Liver (tissue), 9 donors: ENCODE measurements around the gene UTS2R. TPM values are rescaled to one million over a fixed set of nuclear protein-coding genes. Genes with fewer than 3 reads are reported as not detected.

Experiments used
- DNase-seq: peaks from one replicate; pipeline ENCODE4 v3.0.0-alpha.2; 2017; ENCODE audit warnings: low spot score
- H3K27ac ChIP-seq, 2 donors: one replicate each; pipeline ENCODE4 v1.7.0; 2013; ENCODE audit warnings: inconsistent platforms in 2 of 2, low read length in 2 of 2, control low read depth in 1 of 2, low read depth in 1 of 2, mild to moderate bottlenecking in 1 of 2
- H3K27me3 ChIP-seq, 4 donors: one replicate each; pipeline versions ENCODE4 v1.6.1 to v1.7.0; 2013; ENCODE audit warnings: low read length in 3 of 4, inconsistent platforms in 1 of 4, mild to moderate bottlenecking in 1 of 4, moderate library complexity in 1 of 4; ENCODE audit not compliant: control insufficient read depth in 4 of 4, insufficient read depth in 4 of 4
- H3K36me3 ChIP-seq, 4 donors: one replicate each; pipeline versions ENCODE4 v1.6.1 to v1.7.0; 2013; ENCODE audit warnings: low read length in 3 of 4, mild to moderate bottlenecking in 3 of 4, low read depth in 1 of 4, moderate library complexity in 1 of 4; ENCODE audit not compliant: control insufficient read depth in 4 of 4, insufficient read depth in 3 of 4
- H3K4me1 ChIP-seq, 4 donors: one replicate each; pipeline versions ENCODE4 v1.6.1 to v1.7.0; 2013; ENCODE audit warnings: low read length in 3 of 4, mild to moderate bottlenecking in 3 of 4, moderate library complexity in 1 of 4; ENCODE audit not compliant: control insufficient read depth in 4 of 4, insufficient read depth in 4 of 4
- H3K4me3 ChIP-seq, 3 donors: one replicate each; pipeline versions ENCODE4 v1.6.1 to v1.7.0; 2013; ENCODE audit warnings: low read length in 3 of 3, control low read depth in 1 of 3, low read depth in 1 of 3, mild to moderate bottlenecking in 1 of 3
- H3K9ac ChIP-seq, 2 donors: one replicate each; pipeline ENCODE4 v1.7.0; 2013; ENCODE audit warnings: low read length in 2 of 2, mild to moderate bottlenecking in 2 of 2, moderate library complexity in 2 of 2, control low read depth in 1 of 2, low read depth in 1 of 2
- H3K9me3 ChIP-seq, 4 donors: one replicate each; pipeline versions ENCODE4 v1.6.1 to v1.7.0; 2013; ENCODE audit warnings: low read length in 3 of 4; ENCODE audit not compliant: control insufficient read depth in 4 of 4
- EGR1 ChIP-seq, 2 donors: IDR thresholded peaks; 2 replicates each; pipeline ENCODE4 v1.6.1; 2016 to 2018; ENCODE audit warnings: antibody characterized with exemption in 2 of 2, low read depth in 2 of 2
- FOXA1 ChIP-seq: IDR thresholded peaks from 2 replicates; pipeline ENCODE4 v1.6.1; 2016; ENCODE audit warnings: antibody characterized with exemption
- FOXA2 ChIP-seq: IDR thresholded peaks from 2 replicates; pipeline ENCODE4 v1.6.1; 2016; ENCODE audit warnings: antibody characterized with exemption
- GABPA ChIP-seq, 2 donors: IDR thresholded peaks in 1 of 2; conservative IDR thresholded peaks in 1 of 2; 2 replicates each; pipeline ENCODE4 v1.6.1; 2016; ENCODE audit warnings: antibody characterized with exemption in 2 of 2, mild to moderate bottlenecking in 1 of 2, moderate library complexity in 1 of 2
- HNF4A ChIP-seq, 2 donors: conservative IDR thresholded peaks; 2 replicates each; pipeline ENCODE4 v1.6.1; 2016; ENCODE audit warnings: antibody characterized with exemption in 2 of 2, mild to moderate bottlenecking in 2 of 2
- HNF4G ChIP-seq: IDR thresholded peaks from 2 replicates; pipeline ENCODE4 v1.6.1; 2016; ENCODE audit warnings: antibody characterized with exemption
- JUND ChIP-seq, 2 donors: IDR thresholded peaks; 2 replicates each; pipeline ENCODE4 v1.6.1; 2016; ENCODE audit warnings: antibody characterized with exemption in 2 of 2
- NR2F2 ChIP-seq: IDR thresholded peaks from 2 replicates; pipeline ENCODE4 v1.6.1; 2016; ENCODE audit warnings: antibody characterized with exemption
- RAD21 ChIP-seq, 2 donors: IDR thresholded peaks; 2 replicates each; pipeline ENCODE4 v1.6.1; 2016; ENCODE audit warnings: antibody characterized with exemption in 2 of 2, mild to moderate bottlenecking in 2 of 2
- RXRA ChIP-seq, 2 donors: IDR thresholded peaks; 2 replicates each; pipeline ENCODE4 v1.6.1; 2017 to 2018; ENCODE audit warnings: antibody characterized with exemption in 2 of 2, mild to moderate bottlenecking in 1 of 2
- YY1 ChIP-seq: IDR thresholded peaks from 2 replicates; pipeline ENCODE4 v1.6.1; 2016; ENCODE audit warnings: antibody characterized with exemption, mild to moderate bottlenecking
- WGBS: extraction: QIAGEN DNeasy Blood & Tissue Kit; methylation state at CpG from one replicate; pipeline ENCODE4 v1.1.7; 2013; 5-methylcytosine and 5-hydroxymethylcytosine counted together
- polyA plus RNA-seq, 2 donors: library from polyadenylated mRNA; stranded (reverse) in 1 of 2; unstranded in 1 of 2; fragments of 200-250 nt in 1 of 2; fragments of >200 nt in 1 of 2; fragmentation: Nextera tagmentation in 1 of 2; extraction: Ambion mirVana in 1 of 2; gene quantifications; one replicate each; pipeline versions ENCODE4 v1.2.1 to v1.2.3, GENCODE V29; 2013 to 2015
- total RNA-seq, 2 donors: library from RNA; depleted of rRNA; stranded (reverse); fragments of >200 nt; gene quantifications; one replicate each; pipeline ENCODE4 v1.2.3, GENCODE V29; 2014
- TF ChIP-seq, protein P1 (sequence below): fragments of 150-350 bp; IDR thresholded peaks from 2 replicates; pipeline ENCODE4 v1.5.1; 2017; ENCODE audit warnings: improper control_type of control experiment, low read depth, low read length; ENCODE audit not compliant: missing input control
- TF ChIP-seq, protein P2 (sequence below): IDR thresholded peaks from 2 replicates; pipeline ENCODE4 v1.6.1; 2016; ENCODE audit warnings: antibody characterized with exemption
- TF ChIP-seq, protein P3 (sequence below): IDR thresholded peaks from 2 replicates; pipeline ENCODE4 v1.6.1; 2016; ENCODE audit warnings: antibody characterized with exemption
- TF ChIP-seq, protein P4 (sequence below): IDR thresholded peaks from 2 replicates; pipeline ENCODE4 v1.6.1; 2016; ENCODE audit warnings: antibody characterized with exemption, mild to moderate bottlenecking
- donor health status: healthy.
- donor health status: healthy.
- donor health status: healthy.
- donor health status: healthy.
- donor health status: healthy.

UTS2R gene
- total and polyA plus RNA-seq, 4 donors = not detected

DNA sequence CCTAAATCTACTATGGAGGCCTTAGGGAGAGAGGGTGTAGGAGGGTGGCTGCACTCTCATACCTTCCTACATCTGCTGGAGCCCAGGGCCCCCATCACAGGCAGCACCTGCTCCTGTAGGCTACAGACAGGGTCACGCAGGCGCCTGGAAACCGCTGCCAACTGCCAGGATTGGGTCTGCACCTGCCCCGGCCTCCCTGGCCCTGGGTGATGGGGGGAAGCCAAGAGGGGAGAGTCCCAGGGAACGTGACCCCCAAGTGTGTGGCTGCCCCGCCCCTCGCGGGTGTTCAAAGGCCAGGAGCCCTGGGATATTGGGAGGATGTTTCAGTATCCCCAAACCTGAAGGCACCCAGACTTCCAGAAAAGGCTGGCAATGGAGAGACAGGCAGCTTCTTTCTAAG lies 18.1 kb upstream of the UTS2R start:
- no peak overlapping the region for H3K9ac ChIP-seq
- no peaks in the 10 kb centered on the region for H3K27me3 ChIP-seq
- H3K4me1 ChIP-seq = peaks cover 0 to 4% (median under 1%) of the 10 kb centered on the region in 4 donors
- no peak overlapping the region for H3K27ac ChIP-seq
- TF ChIP-seq JUND (IDR thresholded peaks at IDR 0.05) (no peak), NR2F2 (no peak), RAD21 (IDR thresholded peaks at IDR 0.05) (no peak), FOXA1 (no peak), EGR1 (IDR thresholded peaks at IDR 0.05; ENCODE audit: low read depth in 2 of 2) (no peak)
- TF ChIP-seq, protein P1, sequence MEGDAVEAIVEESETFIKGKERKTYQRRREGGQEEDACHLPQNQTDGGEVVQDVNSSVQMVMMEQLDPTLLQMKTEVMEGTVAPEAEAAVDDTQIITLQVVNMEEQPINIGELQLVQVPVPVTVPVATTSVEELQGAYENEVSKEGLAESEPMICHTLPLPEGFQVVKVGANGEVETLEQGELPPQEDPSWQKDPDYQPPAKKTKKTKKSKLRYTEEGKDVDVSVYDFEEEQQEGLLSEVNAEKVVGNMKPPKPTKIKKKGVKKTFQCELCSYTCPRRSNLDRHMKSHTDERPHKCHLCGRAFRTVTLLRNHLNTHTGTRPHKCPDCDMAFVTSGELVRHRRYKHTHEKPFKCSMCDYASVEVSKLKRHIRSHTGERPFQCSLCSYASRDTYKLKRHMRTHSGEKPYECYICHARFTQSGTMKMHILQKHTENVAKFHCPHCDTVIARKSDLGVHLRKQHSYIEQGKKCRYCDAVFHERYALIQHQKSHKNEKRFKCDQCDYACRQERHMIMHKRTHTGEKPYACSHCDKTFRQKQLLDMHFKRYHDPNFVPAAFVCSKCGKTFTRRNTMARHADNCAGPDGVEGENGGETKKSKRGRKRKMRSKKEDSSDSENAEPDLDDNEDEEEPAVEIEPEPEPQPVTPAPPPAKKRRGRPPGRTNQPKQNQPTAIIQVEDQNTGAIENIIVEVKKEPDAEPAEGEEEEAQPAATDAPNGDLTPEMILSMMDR = no peak
- H3K4me3 ChIP-seq = no peak overlapping the region
- H3K9me3 ChIP-seq = no peaks in the 10 kb centered on the region
- WGBS = 90% methylated on average over 8 of the region's 8 CpGs
- H3K36me3 ChIP-seq = no peaks in the 10 kb centered on the region
- DNase-seq = no peak

DNA sequence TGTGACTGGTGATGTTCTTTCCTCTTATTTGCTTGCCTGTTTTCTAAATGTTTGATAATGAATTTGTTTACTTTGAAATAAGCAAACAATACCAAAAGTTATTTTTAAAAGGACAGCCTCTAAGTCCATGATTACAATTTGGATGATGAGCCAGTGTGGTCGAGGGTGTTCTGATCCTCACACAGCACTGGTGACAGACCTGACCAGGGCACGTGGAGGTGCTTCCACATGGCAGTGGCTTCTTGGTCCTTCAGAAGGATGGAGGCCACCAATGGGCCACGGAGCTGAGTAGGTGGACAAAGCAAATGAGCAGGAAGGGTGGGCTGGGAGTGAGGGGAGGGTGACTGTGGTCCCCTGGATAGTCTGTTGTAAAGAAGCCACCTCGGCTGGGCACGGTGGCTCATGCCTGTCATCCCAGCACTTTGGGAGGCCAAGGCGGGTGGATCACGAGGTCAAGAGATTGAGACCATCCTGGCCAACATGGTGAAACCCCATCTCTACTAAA lies 16.7 kb upstream of the UTS2R start:
- Histone ChIP-seq H3K36me3 (no peaks in the 10 kb centered on the region), H3K9me3 (no peaks in the 10 kb centered on the region), H3K9ac (no peak overlapping the region), H3K27ac (no peak overlapping the region), H3K4me1 (peaks cover 0 to 4% (median 2%) of the 10 kb centered on the region in 4 donors), H3K4me3 (no peak overlapping the region), H3K27me3 (peaks cover 0 to 3% (median 0%) of the 10 kb centered on the region in 4 donors)
- TF ChIP-seq NR2F2 = no peak
- TF ChIP-seq FOXA2 = no peak
- TF ChIP-seq, protein P2, sequence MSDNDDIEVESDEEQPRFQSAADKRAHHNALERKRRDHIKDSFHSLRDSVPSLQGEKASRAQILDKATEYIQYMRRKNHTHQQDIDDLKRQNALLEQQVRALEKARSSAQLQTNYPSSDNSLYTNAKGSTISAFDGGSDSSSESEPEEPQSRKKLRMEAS = no peak
- TF ChIP-seq, protein P1 = no peak
- no peak for TF ChIP-seq GABPA (IDR thresholded peaks at IDR 0.05 in 1 of 2, conservative IDR thresholded peaks at IDR 0.05 in 1 of 2)
- TF ChIP-seq HNF4A (conservative IDR thresholded peaks at IDR 0.05) = no peak
- TF ChIP-seq RAD21 (IDR thresholded peaks at IDR 0.05) = no peak
- no peak for TF ChIP-seq HNF4G
- no peak for TF ChIP-seq RXRA (IDR thresholded peaks at IDR 0.05)
- 83% methylated on average over 7 of the region's 7 CpGs for WGBS
- no peak for DNase-seq

DNA sequence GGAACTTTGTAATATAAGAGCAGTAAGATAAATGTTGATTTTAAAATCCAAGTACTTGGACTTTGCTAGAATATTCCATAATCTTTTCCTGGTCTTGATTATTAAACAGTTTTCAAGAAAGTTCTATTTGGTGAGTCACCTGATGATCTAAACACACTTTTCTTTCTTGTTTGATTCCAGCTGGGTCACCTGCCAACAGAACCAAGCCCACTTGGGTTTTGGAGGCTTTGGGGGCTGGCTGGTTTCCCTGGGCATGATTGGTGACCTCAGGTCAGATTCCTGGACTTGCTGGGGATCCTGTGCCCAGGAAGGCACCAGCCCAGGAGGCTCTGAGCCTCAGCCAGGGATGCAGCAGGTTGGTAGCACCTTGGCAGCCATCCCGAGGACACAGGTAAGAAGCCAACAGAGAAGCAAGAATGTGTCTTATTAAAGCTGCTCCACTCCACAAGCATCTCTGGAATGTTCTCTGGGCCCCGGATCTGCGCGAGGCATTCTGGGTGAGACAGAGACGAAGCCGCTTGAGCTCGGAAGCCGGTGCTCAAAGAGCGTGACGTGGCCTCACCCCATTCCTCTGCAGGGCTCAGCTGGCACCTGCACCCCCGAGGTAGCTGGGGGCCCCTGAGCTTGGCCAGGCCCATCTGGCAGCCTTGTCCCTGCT lies 15.7 kb upstream of the UTS2R start:
- H3K27me3 ChIP-seq = peaks cover 0 to 3% (median 0%) of the 10 kb centered on the region in 4 donors
- no peaks in the 10 kb centered on the region for H3K36me3 ChIP-seq
- H3K4me3 ChIP-seq = no peak overlapping the region
- TF ChIP-seq FOXA2 (no peak), FOXA1 (no peak), EGR1 (IDR thresholded peaks at IDR 0.05; ENCODE audit: low read depth in 2 of 2) (no peak), RXRA (IDR thresholded peaks at IDR 0.05) (no peak), YY1 (no peak), HNF4A (conservative IDR thresholded peaks at IDR 0.05) (no peak), NR2F2 (no peak)
- TF ChIP-seq, protein P3, sequence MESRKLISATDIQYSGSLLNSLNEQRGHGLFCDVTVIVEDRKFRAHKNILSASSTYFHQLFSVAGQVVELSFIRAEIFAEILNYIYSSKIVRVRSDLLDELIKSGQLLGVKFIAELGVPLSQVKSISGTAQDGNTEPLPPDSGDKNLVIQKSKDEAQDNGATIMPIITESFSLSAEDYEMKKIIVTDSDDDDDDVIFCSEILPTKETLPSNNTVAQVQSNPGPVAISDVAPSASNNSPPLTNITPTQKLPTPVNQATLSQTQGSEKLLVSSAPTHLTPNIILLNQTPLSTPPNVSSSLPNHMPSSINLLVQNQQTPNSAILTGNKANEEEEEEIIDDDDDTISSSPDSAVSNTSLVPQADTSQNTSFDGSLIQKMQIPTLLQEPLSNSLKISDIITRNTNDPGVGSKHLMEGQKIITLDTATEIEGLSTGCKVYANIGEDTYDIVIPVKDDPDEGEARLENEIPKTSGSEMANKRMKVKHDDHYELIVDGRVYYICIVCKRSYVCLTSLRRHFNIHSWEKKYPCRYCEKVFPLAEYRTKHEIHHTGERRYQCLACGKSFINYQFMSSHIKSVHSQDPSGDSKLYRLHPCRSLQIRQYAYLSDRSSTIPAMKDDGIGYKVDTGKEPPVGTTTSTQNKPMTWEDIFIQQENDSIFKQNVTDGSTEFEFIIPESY = no peak
- TF ChIP-seq, protein P4, sequence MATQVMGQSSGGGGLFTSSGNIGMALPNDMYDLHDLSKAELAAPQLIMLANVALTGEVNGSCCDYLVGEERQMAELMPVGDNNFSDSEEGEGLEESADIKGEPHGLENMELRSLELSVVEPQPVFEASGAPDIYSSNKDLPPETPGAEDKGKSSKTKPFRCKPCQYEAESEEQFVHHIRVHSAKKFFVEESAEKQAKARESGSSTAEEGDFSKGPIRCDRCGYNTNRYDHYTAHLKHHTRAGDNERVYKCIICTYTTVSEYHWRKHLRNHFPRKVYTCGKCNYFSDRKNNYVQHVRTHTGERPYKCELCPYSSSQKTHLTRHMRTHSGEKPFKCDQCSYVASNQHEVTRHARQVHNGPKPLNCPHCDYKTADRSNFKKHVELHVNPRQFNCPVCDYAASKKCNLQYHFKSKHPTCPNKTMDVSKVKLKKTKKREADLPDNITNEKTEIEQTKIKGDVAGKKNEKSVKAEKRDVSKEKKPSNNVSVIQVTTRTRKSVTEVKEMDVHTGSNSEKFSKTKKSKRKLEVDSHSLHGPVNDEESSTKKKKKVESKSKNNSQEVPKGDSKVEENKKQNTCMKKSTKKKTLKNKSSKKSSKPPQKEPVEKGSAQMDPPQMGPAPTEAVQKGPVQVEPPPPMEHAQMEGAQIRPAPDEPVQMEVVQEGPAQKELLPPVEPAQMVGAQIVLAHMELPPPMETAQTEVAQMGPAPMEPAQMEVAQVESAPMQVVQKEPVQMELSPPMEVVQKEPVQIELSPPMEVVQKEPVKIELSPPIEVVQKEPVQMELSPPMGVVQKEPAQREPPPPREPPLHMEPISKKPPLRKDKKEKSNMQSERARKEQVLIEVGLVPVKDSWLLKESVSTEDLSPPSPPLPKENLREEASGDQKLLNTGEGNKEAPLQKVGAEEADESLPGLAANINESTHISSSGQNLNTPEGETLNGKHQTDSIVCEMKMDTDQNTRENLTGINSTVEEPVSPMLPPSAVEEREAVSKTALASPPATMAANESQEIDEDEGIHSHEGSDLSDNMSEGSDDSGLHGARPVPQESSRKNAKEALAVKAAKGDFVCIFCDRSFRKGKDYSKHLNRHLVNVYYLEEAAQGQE = no peak
- no peak overlapping the region for H3K9ac ChIP-seq
- 77% methylated on average over 11 of the region's 11 CpGs for WGBS
- H3K4me1 ChIP-seq = peaks cover 0 to 4% (median 2%) of the 10 kb centered on the region in 4 donors
- H3K27ac ChIP-seq = no peak overlapping the region
- no peaks in the 10 kb centered on the region for H3K9me3 ChIP-seq
- no peak for DNase-seq
